Prostate gland (tissue), 2 donors: ENCODE measurements around the gene SFT2D2.

Experiments used
- POLR2A ChIP-seq: fragments of 450-650 bp; IDR thresholded peaks from one replicate; pipeline ENCODE4 v1.6.1; 2016; ENCODE audit warnings: antibody characterized with exemption, mild to moderate bottlenecking
- POLR2AphosphoS5 ChIP-seq: sonication (generic); formaldehyde crosslinking; IDR thresholded peaks from one replicate; pipeline ENCODE4 v1.6.1; 2017; ENCODE audit warnings: antibody characterized with exemption
- TF ChIP-seq, protein P1 (sequence below), 4 experiments: fragments of 200-600 bp in 2 of 4; fragments of 450-650 bp in 2 of 4; sonication (generic) in 2 of 4; IDR thresholded peaks; 1 replicate in 3 of 4; 2 replicates in 1 of 4; pipeline ENCODE4 v1.5.1; 2016 to 2019; ENCODE audit warnings: antibody characterized with exemption in 4 of 4, mild to moderate bottlenecking in 2 of 4, moderate library complexity in 2 of 4

DNA sequence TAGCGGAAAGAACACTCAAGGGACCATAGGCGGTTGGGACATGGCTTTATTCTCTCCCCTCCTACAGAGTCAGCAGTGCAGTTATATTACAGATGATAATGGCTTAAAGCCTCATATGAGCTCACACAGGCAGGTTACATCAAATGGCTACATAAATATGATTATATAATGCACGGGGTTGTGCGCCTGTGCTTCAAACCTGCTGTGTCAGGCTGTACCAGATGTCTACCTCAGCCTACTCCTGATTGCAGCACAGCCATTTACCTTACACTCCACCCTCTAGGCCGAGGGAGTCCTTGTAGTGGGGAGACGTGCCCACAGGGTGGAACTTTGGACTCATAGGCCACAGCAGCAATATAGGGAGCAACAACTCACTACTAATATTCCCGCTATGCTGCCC is 38.5 kb downstream of the SFT2D2 start:
- TF ChIP-seq POLR2AphosphoS5: no peak
- TF ChIP-seq, protein P1, sequence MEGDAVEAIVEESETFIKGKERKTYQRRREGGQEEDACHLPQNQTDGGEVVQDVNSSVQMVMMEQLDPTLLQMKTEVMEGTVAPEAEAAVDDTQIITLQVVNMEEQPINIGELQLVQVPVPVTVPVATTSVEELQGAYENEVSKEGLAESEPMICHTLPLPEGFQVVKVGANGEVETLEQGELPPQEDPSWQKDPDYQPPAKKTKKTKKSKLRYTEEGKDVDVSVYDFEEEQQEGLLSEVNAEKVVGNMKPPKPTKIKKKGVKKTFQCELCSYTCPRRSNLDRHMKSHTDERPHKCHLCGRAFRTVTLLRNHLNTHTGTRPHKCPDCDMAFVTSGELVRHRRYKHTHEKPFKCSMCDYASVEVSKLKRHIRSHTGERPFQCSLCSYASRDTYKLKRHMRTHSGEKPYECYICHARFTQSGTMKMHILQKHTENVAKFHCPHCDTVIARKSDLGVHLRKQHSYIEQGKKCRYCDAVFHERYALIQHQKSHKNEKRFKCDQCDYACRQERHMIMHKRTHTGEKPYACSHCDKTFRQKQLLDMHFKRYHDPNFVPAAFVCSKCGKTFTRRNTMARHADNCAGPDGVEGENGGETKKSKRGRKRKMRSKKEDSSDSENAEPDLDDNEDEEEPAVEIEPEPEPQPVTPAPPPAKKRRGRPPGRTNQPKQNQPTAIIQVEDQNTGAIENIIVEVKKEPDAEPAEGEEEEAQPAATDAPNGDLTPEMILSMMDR (IDR thresholded peaks at IDR 0.05): no peak
- no peak for TF ChIP-seq POLR2A
